ENCODE measurements around the gene GINS2. TPM values are rescaled to one million over a fixed set of nuclear protein-coding genes. Genes with fewer than 3 reads are reported as not detected.

GINS2 gene
- total and polyA plus RNA-seq, 2 experiments from 2014 or later: 40.5 to 44.4 TPM

- H3K4me1 ChIP-seq (ENCODE audit: insufficient read depth): no peaks in the 10 kb centered on the region
- H3K27ac Mint-ChIP-seq: no peak overlapping the region; the same call in 1 of the 2 replicates
- no peaks in the 10 kb centered on the region for H3K79me2 ChIP-seq (replicated peaks; ENCODE audit: insufficient read depth)
- H3K27me3 ChIP-seq (ENCODE audit: insufficient read depth): no peaks in the 10 kb centered on the region
- H3K36me3 ChIP-seq (ENCODE audit: insufficient read depth): peaks cover 34% of the 10 kb centered on the region
- peaks cover 31% of the 10 kb centered on the region for H3K27me3 Mint-ChIP-seq (ENCODE audit: insufficient read depth, low read depth, poor library complexity)
- ATAC-seq (no peak), DNase-seq (ENCODE audit: low spot score) (no peak)
- peaks cover 23% of the 10 kb centered on the region for H3F3A ChIP-seq (replicated peaks; ENCODE audit: low read depth)
- H2AFZ ChIP-seq: no peak overlapping the region
- no peaks in the 10 kb centered on the region for H3K9me2 ChIP-seq (ENCODE audit: insufficient read depth)
- no peaks in the 10 kb centered on the region; the same call in 2 of the 3 replicates for H3K9me3 Mint-ChIP-seq
- no peak overlapping the region for H3K4me3 Mint-ChIP-seq
- H3K4me1 Mint-ChIP-seq: peaks cover 4% of the 10 kb centered on the region; the same call in 1 of the 3 replicates
- H4K20me1 ChIP-seq (replicated peaks; ENCODE audit: insufficient read depth): peaks cover 9% of the 10 kb centered on the region
- no peak overlapping the region for H3K27ac ChIP-seq (ENCODE audit: low read depth)
- H3K4me2 ChIP-seq: no peak overlapping the region
- no peak overlapping the region for H3K4me3 ChIP-seq
- no peak for TF ChIP-seq ETS1 (IDR thresholded peaks at IDR 0.05)
- no peak for TF ChIP-seq NANOG (IDR thresholded peaks at IDR 0.05; ENCODE audit: borderline replicate concordance)
- no peak for TF ChIP-seq REST (IDR thresholded peaks at IDR 0.05; ENCODE audit: unreplicated experiment)
- TF ChIP-seq STAT1 (IDR thresholded peaks at IDR 0.05; ENCODE audit: unreplicated experiment): no peak
- no peak for TF ChIP-seq ZNF331 (CRISPR knock-in tag; IDR thresholded peaks at IDR 0.05; ENCODE audit: low read depth)
- TF ChIP-seq ZNF114 (CRISPR knock-in tag; IDR thresholded peaks at IDR 0.05): no peak
- TF ChIP-seq EZH2 (IDR thresholded peaks at IDR 0.05; ENCODE audit: low read depth, unreplicated experiment): no peak
- no peak for TF ChIP-seq CREB1 (CRISPR knock-in tag; IDR thresholded peaks at IDR 0.05; ENCODE audit: low read depth)
- TF ChIP-seq JUNB (IDR thresholded peaks at IDR 0.05; ENCODE audit: unreplicated experiment): no peak
- TF ChIP-seq ZNF462 (CRISPR knock-in tag; IDR thresholded peaks at IDR 0.05): no peak
- no peak for TF ChIP-seq CTCF (conservative IDR thresholded peaks at IDR 0.05; ENCODE audit: low read depth in 2 of 2)
- H3K36me3 Mint-ChIP-seq (ENCODE audit: low read depth): peaks cover 91% of the 10 kb centered on the region
Observed at GRCh38 chr16:85662482-85662812, 26.3 kb downstream of the GINS2 start.
